Panc1 (cell line): ENCODE data around the gene RMND5B.

Experiments used
- POLR2AphosphoS5 ChIP-seq: IDR thresholded peaks from 2 replicates; pipeline ENCODE4 v1.6.1; 2012; ENCODE audit warnings: mild to moderate bottlenecking, low read depth, low read length, moderate library complexity
- TF ChIP-seq, protein P1 (sequence below): fragments of 450-650 bp; IDR thresholded peaks from 2 replicates; pipeline ENCODE4 v1.5.1; 2017; ENCODE audit warnings: mild to moderate bottlenecking
- TF ChIP-seq, protein P2 (sequence below), 2 experiments: IDR thresholded peaks; 2 replicates each; pipeline ENCODE4 v1.6.1; 2011 to 2012; ENCODE audit warnings: low read depth in 2 of 2, control low read depth in 1 of 2, low read length in 1 of 2, mild to moderate bottlenecking in 1 of 2, moderate library complexity in 1 of 2; ENCODE audit not compliant: insufficient read depth in 1 of 2

DNA sequence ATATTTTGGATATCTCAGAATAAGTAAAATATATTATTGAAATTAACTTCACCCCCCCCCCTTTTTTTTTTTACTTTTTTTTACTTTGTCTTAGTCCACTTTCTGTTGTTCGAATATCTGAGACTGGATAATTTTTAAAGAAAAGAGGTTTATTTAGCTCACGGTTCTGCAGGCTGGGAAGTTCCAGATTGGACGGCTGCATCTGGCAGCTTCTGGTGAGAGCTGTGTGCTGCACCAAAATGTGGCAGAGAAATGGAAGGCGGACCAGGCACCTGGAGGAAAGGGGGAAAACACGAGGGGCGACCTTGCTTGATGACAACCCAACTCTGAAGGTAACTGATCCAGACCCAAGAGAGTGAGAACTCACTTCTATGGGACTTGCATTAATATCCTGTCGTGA is 62.0 kb downstream of the RMND5B start:
- TF ChIP-seq, protein P1, sequence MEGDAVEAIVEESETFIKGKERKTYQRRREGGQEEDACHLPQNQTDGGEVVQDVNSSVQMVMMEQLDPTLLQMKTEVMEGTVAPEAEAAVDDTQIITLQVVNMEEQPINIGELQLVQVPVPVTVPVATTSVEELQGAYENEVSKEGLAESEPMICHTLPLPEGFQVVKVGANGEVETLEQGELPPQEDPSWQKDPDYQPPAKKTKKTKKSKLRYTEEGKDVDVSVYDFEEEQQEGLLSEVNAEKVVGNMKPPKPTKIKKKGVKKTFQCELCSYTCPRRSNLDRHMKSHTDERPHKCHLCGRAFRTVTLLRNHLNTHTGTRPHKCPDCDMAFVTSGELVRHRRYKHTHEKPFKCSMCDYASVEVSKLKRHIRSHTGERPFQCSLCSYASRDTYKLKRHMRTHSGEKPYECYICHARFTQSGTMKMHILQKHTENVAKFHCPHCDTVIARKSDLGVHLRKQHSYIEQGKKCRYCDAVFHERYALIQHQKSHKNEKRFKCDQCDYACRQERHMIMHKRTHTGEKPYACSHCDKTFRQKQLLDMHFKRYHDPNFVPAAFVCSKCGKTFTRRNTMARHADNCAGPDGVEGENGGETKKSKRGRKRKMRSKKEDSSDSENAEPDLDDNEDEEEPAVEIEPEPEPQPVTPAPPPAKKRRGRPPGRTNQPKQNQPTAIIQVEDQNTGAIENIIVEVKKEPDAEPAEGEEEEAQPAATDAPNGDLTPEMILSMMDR: no peak
- no peak for TF ChIP-seq POLR2AphosphoS5
- TF ChIP-seq, protein P2, sequence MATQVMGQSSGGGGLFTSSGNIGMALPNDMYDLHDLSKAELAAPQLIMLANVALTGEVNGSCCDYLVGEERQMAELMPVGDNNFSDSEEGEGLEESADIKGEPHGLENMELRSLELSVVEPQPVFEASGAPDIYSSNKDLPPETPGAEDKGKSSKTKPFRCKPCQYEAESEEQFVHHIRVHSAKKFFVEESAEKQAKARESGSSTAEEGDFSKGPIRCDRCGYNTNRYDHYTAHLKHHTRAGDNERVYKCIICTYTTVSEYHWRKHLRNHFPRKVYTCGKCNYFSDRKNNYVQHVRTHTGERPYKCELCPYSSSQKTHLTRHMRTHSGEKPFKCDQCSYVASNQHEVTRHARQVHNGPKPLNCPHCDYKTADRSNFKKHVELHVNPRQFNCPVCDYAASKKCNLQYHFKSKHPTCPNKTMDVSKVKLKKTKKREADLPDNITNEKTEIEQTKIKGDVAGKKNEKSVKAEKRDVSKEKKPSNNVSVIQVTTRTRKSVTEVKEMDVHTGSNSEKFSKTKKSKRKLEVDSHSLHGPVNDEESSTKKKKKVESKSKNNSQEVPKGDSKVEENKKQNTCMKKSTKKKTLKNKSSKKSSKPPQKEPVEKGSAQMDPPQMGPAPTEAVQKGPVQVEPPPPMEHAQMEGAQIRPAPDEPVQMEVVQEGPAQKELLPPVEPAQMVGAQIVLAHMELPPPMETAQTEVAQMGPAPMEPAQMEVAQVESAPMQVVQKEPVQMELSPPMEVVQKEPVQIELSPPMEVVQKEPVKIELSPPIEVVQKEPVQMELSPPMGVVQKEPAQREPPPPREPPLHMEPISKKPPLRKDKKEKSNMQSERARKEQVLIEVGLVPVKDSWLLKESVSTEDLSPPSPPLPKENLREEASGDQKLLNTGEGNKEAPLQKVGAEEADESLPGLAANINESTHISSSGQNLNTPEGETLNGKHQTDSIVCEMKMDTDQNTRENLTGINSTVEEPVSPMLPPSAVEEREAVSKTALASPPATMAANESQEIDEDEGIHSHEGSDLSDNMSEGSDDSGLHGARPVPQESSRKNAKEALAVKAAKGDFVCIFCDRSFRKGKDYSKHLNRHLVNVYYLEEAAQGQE (IDR thresholded peaks at IDR 0.05; ENCODE audit: insufficient read depth in 1 of 2, low read depth in 2 of 2, low read length in 1 of 2): no peak
